HepG2 (cell line): ENCODE measurements around the gene GALK2. TPM values are rescaled to one million over a fixed set of nuclear protein-coding genes. Genes with fewer than 3 reads are reported as not detected.

ENCODE experiments used
- ARID2 ChIP-seq: sonication (generic); formaldehyde crosslinking; IDR thresholded peaks from 2 replicates; pipeline ENCODE4 v1.8.1; 2022; ENCODE audit warnings: mild to moderate bottlenecking, missing genetic modification reagents, borderline replicate concordance
- CBX2 ChIP-seq, 2 experiments: fragments of 200-600 bp in 1 of 2; sonication (generic); formaldehyde crosslinking in 1 of 2; IDR thresholded peaks; 2 replicates each; pipeline versions ENCODE4 v1.7.0 to v1.8.1; 2018 to 2022; ENCODE audit warnings: low read depth in 2 of 2, low read length in 1 of 2, mild to moderate bottlenecking in 1 of 2, missing genetic modification reagents in 1 of 2
- CCAR2 ChIP-seq: fragments of 200-400 bp; formaldehyde crosslinking; optimal IDR thresholded peaks from 2 replicates; pipeline ENCODE3; 2018; ENCODE audit warnings: low read depth, mild to moderate bottlenecking, low read length, moderate library complexity
- HDAC2 ChIP-seq: sonication (generic); formaldehyde crosslinking; IDR thresholded peaks from 2 replicates; pipeline ENCODE4 v1.4.0; 2020; ENCODE audit warnings: missing genetic modification reagents
- HOXA9 ChIP-seq: sonication (generic); formaldehyde crosslinking; IDR thresholded peaks from 2 replicates; pipeline ENCODE4 v1.8.1; 2022; ENCODE audit warnings: missing genetic modification reagents, mild to moderate bottlenecking, moderate library complexity, borderline replicate concordance
- MIER3 ChIP-seq: IDR thresholded peaks from 2 replicates; pipeline ENCODE4 v1.6.1; 2016; ENCODE audit warnings: missing compliant biosample characterization, borderline replicate concordance
- NFYB ChIP-seq: sonication (generic); formaldehyde crosslinking; IDR thresholded peaks from 2 replicates; pipeline ENCODE4 v1.4.0; 2020; ENCODE audit warnings: missing genetic modification reagents
- SETDB1 ChIP-seq: sonication (generic); formaldehyde crosslinking; IDR thresholded peaks from 2 replicates; pipeline ENCODE4 v1.5.1; 2020; ENCODE audit warnings: missing genetic modification reagents, mild to moderate bottlenecking, borderline replicate concordance
- SP1 ChIP-seq, 2 experiments: fragments of 450-650 bp in 1 of 2; sonication (generic) in 1 of 2; formaldehyde crosslinking in 1 of 2; IDR thresholded peaks; 2 replicates each; pipeline versions ENCODE4 v1.4.0 to v1.6.1; 2016 to 2020; ENCODE audit warnings: missing genetic modification reagents in 1 of 2
- U2AF1 ChIP-seq: fragments of 200-400 bp; formaldehyde crosslinking; optimal IDR thresholded peaks from 2 replicates; pipeline ENCODE3; 2017; ENCODE audit warnings: mild to moderate bottlenecking, low read depth, low read length
- ZNF570 ChIP-seq: sonication (generic); formaldehyde crosslinking; IDR thresholded peaks from 2 replicates; pipeline ENCODE4 v1.4.0; 2020; ENCODE audit warnings: mild to moderate bottlenecking, missing genetic modification reagents, borderline replicate concordance
- ZNF577 ChIP-seq: sonication (generic); formaldehyde crosslinking; IDR thresholded peaks from 2 replicates; pipeline ENCODE4 v1.4.0; 2020; ENCODE audit warnings: mild to moderate bottlenecking, low read depth, missing genetic modification reagents, borderline replicate concordance
- polyA plus RNA-seq, 8 experiments: library from polyadenylated mRNA; depleted of rRNA in 3 of 8; stranded (reverse) in 7 of 8; unstranded in 1 of 8; fragments of >200 nt; fragmentation: Illumina TruSeq in 4 of 8; extraction: Trizol in 4 of 8; gene quantifications; 2 replicates each; pipeline versions ENCODE4 v1.2.1 to v1.2.3, GENCODE V29; 2011 to 2016; ENCODE audit warnings: low read depth in 4 of 8, missing spikeins in 1 of 8, mixed read lengths in 1 of 8; ENCODE audit not compliant: insufficient read depth in 1 of 8
- total RNA-seq, 5 experiments: library from RNA; depleted of rRNA; stranded (reverse); fragments of >200 nt; fragmentation: Illumina TruSeq; extraction: Trizol; gene quantifications; 2 replicates each; pipeline ENCODE4 v1.2.3, GENCODE V29; 2016; ENCODE audit warnings: low read depth in 1 of 5
- TF ChIP-seq, protein P1 (sequence below): sonication (generic); formaldehyde crosslinking; IDR thresholded peaks from 2 replicates; pipeline ENCODE4 v1.4.0; 2020; ENCODE audit warnings: missing genetic modification reagents
- TF ChIP-seq, protein P2 (sequence below): sonication (generic); formaldehyde crosslinking; IDR thresholded peaks from 2 replicates; pipeline ENCODE4 v1.8.1; 2023; ENCODE audit warnings: mild to moderate bottlenecking, moderate library complexity, missing genetic modification reagents
- TF ChIP-seq, protein P3 (sequence below): sonication (generic); formaldehyde crosslinking; IDR thresholded peaks from 2 replicates; pipeline ENCODE4 v1.4.0; 2020; ENCODE audit warnings: low read depth, missing genetic modification reagents
- TF ChIP-seq, protein P4 (sequence below): sonication (generic); formaldehyde crosslinking; IDR thresholded peaks from 2 replicates; pipeline ENCODE4 v1.5.1; 2020; ENCODE audit warnings: missing genetic modification reagents, mild to moderate bottlenecking, borderline replicate concordance
- TF ChIP-seq, protein P5 (sequence below): sonication (generic); formaldehyde crosslinking; IDR thresholded peaks from 2 replicates; pipeline ENCODE4 v1.4.0; 2020; ENCODE audit warnings: missing genetic modification reagents
- TF ChIP-seq, protein P6 (sequence below): sonication (generic); formaldehyde crosslinking; IDR thresholded peaks from 2 replicates; pipeline ENCODE4 v1.4.0; 2020; ENCODE audit warnings: missing genetic modification reagents, borderline replicate concordance

The GALK2 gene
- total and polyA plus RNA-seq, 2 of the 13 experiments (the other 11 are each of a cell fraction or from before 2014, with no cell fraction given): 17.6 to 32.8 TPM

DNA sequence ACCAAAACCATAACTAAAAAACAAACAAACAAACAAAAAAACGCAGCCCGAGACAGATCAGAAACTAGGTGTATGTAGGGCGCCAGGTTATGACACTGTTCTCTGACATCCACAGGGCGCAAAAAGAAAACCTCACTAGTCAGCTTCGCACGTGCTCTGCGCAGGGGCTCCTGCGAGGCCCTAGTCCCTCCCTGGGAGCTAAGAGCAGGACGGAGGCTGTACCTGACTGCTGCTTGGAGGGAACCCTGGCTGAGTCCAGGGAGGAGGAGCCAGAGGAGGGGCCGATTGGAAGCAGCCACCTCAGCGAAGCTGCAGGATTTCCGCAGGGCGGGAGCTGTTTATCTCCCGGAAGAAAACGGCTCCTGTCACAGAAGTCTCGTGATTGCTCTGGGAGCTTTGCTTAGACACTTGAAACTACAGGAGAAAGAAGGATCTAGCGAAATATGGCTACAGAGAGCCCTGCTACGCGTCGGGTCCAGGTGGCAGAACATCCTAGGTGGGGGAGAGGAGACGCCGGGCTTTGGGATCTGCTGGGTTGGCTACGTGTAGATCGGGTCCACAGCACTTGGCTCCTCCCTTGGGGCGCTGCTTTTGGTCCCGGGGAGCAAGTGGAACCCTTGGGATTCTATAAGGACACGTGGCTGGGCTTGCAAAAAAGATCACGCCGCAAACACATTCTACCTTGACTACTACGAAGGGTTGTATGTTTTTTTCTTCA is at the start of gene GALK2 (continued):
- TF ChIP-seq HOXA9 (CRISPR knock-in tag) (no peak), MIER3 (CRISPR knock-in tag) (no peak), SP1 (IDR thresholded peaks at IDR 0.05) (no peak), SP1 (CRISPR knock-in tag; IDR thresholded peaks at IDR 0.05) (peak; percentile 41; the same call in 1 of the 2 replicates), ARID2 (CRISPR knock-in tag) (no peak), SETDB1 (0 out of 2 replicates have a peak, but pooled peaks have one; percentile 41), CCAR2 (no peak), CBX2 (IDR thresholded peaks at IDR 0.05; ENCODE audit: low read depth, low read length) (no peak), CBX2 (CRISPR knock-in tag; IDR thresholded peaks at IDR 0.05; ENCODE audit: low read depth) (peak; percentile 90; the same call in 1 of the 2 replicates), ZNF570 (CRISPR knock-in tag) (0 out of 2 replicates have a peak, but pooled peaks have one; percentile 47), NFYB (CRISPR knock-in tag) (peak; percentile 61), ZNF577 (CRISPR knock-in tag) (0 out of 2 replicates have a peak, but pooled peaks have one; percentile 69), U2AF1 (no peak), HDAC2 (CRISPR knock-in tag) (peak; percentile 65)
- TF ChIP-seq, protein P1, sequence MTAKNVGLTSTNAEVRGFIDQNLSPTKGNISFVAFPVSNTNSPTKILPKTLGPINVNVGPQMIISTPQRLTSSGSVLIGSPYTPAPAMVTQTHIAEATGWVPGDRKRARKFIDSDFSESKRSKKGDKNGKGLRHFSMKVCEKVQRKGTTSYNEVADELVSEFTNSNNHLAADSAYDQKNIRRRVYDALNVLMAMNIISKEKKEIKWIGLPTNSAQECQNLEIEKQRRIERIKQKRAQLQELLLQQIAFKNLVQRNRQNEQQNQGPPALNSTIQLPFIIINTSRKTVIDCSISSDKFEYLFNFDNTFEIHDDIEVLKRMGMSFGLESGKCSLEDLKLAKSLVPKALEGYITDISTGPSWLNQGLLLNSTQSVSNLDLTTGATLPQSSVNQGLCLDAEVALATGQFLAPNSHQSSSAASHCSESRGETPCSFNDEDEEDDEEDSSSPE (CRISPR knock-in tag): peak; percentile 96
- TF ChIP-seq, protein P2, sequence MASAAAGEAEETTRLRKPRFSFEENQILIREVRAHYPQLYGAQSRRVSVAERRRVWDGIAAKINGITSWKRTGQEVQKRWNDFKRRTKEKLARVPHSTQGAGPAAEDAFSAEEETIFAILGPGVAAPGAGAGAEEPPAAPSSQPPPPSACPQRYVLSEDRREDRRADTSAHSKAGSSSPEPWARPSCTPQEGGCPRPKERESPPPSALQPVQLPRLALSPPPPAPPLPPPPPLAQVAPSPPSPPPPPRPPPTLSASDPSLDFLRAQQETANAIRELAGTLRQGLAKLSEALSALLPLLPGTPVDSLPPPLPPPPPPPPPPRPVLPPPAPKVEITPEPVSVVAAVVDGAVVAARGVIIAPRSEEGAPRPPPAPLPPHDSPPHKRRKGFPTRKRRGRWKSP (CRISPR knock-in tag): peak; percentile 68; the same call in 1 of the 2 replicates
- TF ChIP-seq, protein P3, sequence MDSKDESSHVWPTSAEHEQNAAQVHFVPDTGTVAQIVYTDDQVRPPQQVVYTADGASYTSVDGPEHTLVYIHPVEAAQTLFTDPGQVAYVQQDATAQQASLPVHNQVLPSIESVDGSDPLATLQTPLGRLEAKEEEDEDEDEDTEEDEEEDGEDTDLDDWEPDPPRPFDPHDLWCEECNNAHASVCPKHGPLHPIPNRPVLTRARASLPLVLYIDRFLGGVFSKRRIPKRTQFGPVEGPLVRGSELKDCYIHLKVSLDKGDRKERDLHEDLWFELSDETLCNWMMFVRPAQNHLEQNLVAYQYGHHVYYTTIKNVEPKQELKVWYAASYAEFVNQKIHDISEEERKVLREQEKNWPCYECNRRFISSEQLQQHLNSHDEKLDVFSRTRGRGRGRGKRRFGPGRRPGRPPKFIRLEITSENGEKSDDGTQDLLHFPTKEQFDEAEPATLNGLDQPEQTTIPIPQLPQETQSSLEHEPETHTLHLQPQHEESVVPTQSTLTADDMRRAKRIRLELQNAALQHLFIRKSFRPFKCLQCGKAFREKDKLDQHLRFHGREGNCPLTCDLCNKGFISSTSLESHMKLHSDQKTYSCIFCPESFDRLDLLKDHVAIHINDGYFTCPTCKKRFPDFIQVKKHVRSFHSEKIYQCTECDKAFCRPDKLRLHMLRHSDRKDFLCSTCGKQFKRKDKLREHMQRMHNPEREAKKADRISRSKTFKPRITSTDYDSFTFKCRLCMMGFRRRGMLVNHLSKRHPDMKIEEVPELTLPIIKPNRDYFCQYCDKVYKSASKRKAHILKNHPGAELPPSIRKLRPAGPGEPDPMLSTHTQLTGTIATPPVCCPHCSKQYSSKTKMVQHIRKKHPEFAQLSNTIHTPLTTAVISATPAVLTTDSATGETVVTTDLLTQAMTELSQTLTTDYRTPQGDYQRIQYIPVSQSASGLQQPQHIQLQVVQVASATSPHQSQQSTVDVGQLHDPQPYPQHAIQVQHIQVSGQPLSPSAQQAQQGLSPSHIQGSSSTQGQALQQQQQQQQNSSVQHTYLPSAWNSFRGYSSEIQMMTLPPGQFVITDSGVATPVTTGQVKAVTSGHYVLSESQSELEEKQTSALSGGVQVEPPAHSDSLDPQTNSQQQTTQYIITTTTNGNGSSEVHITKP (CRISPR knock-in tag): peak; percentile 52; the same call in 1 of the 2 replicates
- TF ChIP-seq, protein P4, sequence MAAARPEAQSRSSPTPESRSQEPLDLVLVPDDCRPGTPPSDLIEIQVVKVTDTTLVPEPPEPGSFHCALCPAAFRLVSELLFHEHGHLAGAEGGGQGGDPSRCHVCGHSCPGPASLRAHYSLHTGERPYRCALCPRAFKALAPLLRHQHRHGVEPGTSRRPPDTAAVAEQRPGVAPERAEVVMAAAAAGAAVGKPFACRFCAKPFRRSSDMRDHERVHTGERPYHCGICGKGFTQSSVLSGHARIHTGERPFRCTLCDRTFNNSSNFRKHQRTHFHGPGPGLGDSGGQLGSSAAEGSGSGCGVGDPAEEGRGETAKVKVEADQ (CRISPR knock-in tag): no peak; the same call in 1 of the 2 replicates
- TF ChIP-seq, protein P5, sequence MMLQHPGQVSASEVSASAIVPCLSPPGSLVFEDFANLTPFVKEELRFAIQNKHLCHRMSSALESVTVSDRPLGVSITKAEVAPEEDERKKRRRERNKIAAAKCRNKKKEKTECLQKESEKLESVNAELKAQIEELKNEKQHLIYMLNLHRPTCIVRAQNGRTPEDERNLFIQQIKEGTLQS: 0 out of 2 replicates have a peak, but pooled peaks have one; percentile 37
- TF ChIP-seq, protein P6, sequence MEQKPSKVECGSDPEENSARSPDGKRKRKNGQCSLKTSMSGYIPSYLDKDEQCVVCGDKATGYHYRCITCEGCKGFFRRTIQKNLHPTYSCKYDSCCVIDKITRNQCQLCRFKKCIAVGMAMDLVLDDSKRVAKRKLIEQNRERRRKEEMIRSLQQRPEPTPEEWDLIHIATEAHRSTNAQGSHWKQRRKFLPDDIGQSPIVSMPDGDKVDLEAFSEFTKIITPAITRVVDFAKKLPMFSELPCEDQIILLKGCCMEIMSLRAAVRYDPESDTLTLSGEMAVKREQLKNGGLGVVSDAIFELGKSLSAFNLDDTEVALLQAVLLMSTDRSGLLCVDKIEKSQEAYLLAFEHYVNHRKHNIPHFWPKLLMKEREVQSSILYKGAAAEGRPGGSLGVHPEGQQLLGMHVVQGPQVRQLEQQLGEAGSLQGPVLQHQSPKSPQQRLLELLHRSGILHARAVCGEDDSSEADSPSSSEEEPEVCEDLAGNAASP (CRISPR knock-in tag): no peak
